C4-2B (cell line): ENCODE measurements around the gene AFF4.

ENCODE experiments used
- CTCF ChIP-seq: fragments of 450-650 bp; conservative IDR thresholded peaks from 2 replicates; pipeline ENCODE4 v1.5.1; 2017; ENCODE audit warnings: mild to moderate bottlenecking
- ZFX ChIP-seq: fragments of 450-650 bp; IDR thresholded peaks from 2 replicates; pipeline ENCODE4 v1.6.1; 2017

- TF ChIP-seq CTCF: no peak
- TF ChIP-seq ZFX: no peak
These were observed 16.0 kb upstream of the AFF4 start for GRCh38 chr5:132979367-132979940.
